Thyroid gland (tissue), 4 donors: Measurements from ENCODE around the gene CLSTN2. TPM values are rescaled to one million over a fixed set of nuclear protein-coding genes. Genes with fewer than 3 reads are reported as not detected.

Experiments used
- DNase-seq, 2 donors: peaks; one replicate each; pipeline ENCODE4 v3.0.0-alpha.2; 2019
- H3K27ac ChIP-seq, 3 donors: fragments of 200-600 bp; sonication (generic); 1 replicate in 2 of 3; 2 replicates in 1 of 3; pipeline ENCODE4 v1.5.1; 2016 to 2019; ENCODE audit warnings: mild to moderate bottlenecking in 1 of 3, moderate library complexity in 1 of 3
- H3K27me3 ChIP-seq: fragments of 200-600 bp; sonication (generic); one replicate; pipeline ENCODE4 v1.5.1; 2019
- H3K36me3 ChIP-seq, 2 donors: fragments of 200-600 bp; sonication (generic); one replicate each; pipeline ENCODE4 v1.5.1; 2016 to 2019
- H3K4me1 ChIP-seq, 2 donors: fragments of 200-600 bp; sonication (generic); one replicate each; pipeline ENCODE4 v1.5.1; 2017 to 2019
- H3K4me3 ChIP-seq, 3 donors: fragments of 200-600 bp; sonication (generic); replicated peaks in 1 of 3; 1 replicate in 2 of 3; 2 replicates in 1 of 3; pipeline ENCODE4 v1.5.1; 2016; ENCODE audit warnings: mild to moderate bottlenecking in 1 of 3
- H3K9me3 ChIP-seq: fragments of 200-600 bp; sonication (generic); one replicate; pipeline ENCODE4 v1.5.1; 2017
- POLR2A ChIP-seq, 2 donors: fragments of 450-650 bp; IDR thresholded peaks; one replicate each; pipeline ENCODE4 v1.6.1; 2017; ENCODE audit warnings: antibody characterized with exemption in 2 of 2, mild to moderate bottlenecking in 2 of 2, moderate library complexity in 1 of 2
- WGBS, 2 donors: methylation state at CpG; one replicate each; pipeline ENCODE4 v1.1.5; 2017; 5-methylcytosine and 5-hydroxymethylcytosine counted together
- intact Hi-C: fragments of 100-400 bp; cut with DNase I; formaldehyde crosslinking; loops from one replicate; pipeline ENCODE4 v1.15.1; 2023
- total RNA-seq, 4 donors: library from RNA; depleted of rRNA; stranded (reverse); fragments of >200 nt; gene quantifications; one replicate each; pipeline ENCODE4 v1.2.3, GENCODE V29; 2016
- TF ChIP-seq, protein P1 (sequence below), 6 experiments: fragments of 200-600 bp in 3 of 6; fragments of 450-650 bp in 3 of 6; sonication (generic) in 3 of 6; IDR thresholded peaks; one replicate each; pipeline ENCODE4 v1.5.1; 2016 to 2019; ENCODE audit warnings: antibody characterized with exemption in 6 of 6, mild to moderate bottlenecking in 2 of 6, inconsistent platforms in 1 of 6, moderate library complexity in 1 of 6

Gene CLSTN2
- total RNA-seq, 4 donors from 2014 or later = 9.7 to 32.9 (median 15.5) TPM

- Histone ChIP-seq H3K36me3 (no peaks in the 10 kb centered on the region), H3K4me3 (no peak overlapping the region), H3K27me3 (no peaks in the 10 kb centered on the region), H3K9me3 (no peaks in the 10 kb centered on the region), H3K27ac (no peak overlapping the region), H3K4me1 (no peaks in the 10 kb centered on the region)
- TF ChIP-seq, protein P1, sequence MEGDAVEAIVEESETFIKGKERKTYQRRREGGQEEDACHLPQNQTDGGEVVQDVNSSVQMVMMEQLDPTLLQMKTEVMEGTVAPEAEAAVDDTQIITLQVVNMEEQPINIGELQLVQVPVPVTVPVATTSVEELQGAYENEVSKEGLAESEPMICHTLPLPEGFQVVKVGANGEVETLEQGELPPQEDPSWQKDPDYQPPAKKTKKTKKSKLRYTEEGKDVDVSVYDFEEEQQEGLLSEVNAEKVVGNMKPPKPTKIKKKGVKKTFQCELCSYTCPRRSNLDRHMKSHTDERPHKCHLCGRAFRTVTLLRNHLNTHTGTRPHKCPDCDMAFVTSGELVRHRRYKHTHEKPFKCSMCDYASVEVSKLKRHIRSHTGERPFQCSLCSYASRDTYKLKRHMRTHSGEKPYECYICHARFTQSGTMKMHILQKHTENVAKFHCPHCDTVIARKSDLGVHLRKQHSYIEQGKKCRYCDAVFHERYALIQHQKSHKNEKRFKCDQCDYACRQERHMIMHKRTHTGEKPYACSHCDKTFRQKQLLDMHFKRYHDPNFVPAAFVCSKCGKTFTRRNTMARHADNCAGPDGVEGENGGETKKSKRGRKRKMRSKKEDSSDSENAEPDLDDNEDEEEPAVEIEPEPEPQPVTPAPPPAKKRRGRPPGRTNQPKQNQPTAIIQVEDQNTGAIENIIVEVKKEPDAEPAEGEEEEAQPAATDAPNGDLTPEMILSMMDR (IDR thresholded peaks at IDR 0.05) = no peak
- no peak for TF ChIP-seq POLR2A (IDR thresholded peaks at IDR 0.05)
- no peak for DNase-seq
- intact Hi-C loops = no loop called here
Measured at GRCh38 chr3:140165781-140166180, 230.8 kb downstream of the CLSTN2 start.

DNA sequence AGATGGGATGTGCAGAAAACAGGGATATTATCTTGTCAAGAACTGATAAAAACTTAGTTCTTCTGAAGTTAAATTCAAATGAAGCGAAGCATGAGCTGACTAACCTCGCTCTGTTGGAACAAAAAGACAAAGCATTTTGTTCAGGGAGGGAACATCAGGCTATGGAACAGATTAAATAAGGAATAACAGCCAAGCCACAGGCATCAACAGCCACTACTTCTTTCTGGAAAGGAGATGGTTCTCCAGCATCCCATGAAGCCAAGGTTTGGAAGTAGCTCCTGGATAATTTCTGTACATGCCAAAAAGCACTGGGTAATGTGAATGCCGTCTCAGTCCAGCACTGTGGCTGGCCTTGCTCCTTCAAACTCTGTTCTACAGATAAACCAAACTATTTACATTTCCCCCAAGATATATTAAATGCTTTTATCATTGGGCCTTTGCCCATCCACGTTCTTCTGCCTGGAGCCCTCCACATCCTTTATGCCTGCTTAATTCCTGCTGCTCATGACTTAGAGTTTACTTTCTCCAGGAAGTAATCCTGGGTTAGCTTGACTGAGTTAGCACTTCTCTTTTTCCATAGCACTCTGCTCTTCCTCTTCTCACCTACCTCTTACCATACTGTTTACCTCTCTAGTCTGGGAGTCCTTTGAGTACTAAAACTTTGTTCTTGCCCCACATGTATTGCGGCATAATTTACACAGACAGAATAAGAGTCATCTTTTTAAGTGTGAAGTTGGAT, 232.0 kb downstream of the CLSTN2 start:
- Histone ChIP-seq H3K36me3 (no peaks in the 10 kb centered on the region), H3K4me1 (no peaks in the 10 kb centered on the region), H3K4me3 (no peak overlapping the region), H3K27ac (no peak overlapping the region), H3K27me3 (no peaks in the 10 kb centered on the region), H3K9me3 (no peaks in the 10 kb centered on the region)
- no peak for DNase-seq
- TF ChIP-seq POLR2A (IDR thresholded peaks at IDR 0.05) = no peak
- TF ChIP-seq, protein P1 (IDR thresholded peaks at IDR 0.05) = no peak
- intact Hi-C loops = no loop called here
- 78 to 87% methylated on average over 4 to 5 of the region's 5 CpGs for WGBS, 2 donors

- 79 to 82% methylated on average over 5 of the region's 5 CpGs for WGBS, 2 donors
- no peak for TF ChIP-seq POLR2A (IDR thresholded peaks at IDR 0.05)
- TF ChIP-seq, protein P1 (IDR thresholded peaks at IDR 0.05) = no peak
- Histone ChIP-seq H3K27me3 (no peaks in the 10 kb centered on the region), H3K36me3 (no peaks in the 10 kb centered on the region), H3K4me1 (no peaks in the 10 kb centered on the region), H3K9me3 (no peaks in the 10 kb centered on the region), H3K27ac (no peak overlapping the region), H3K4me3 (no peak overlapping the region)
- no peak for DNase-seq
- intact Hi-C loops = no loop called here
Measured at GRCh38 chr3:140167600-140168281, 232.8 kb downstream of the CLSTN2 start.

- Histone ChIP-seq H3K4me1 (no peaks in the 10 kb centered on the region), H3K4me3 (no peak overlapping the region), H3K27me3 (no peaks in the 10 kb centered on the region), H3K9me3 (no peaks in the 10 kb centered on the region), H3K36me3 (no peaks in the 10 kb centered on the region), H3K27ac (no peak overlapping the region)
- WGBS, 2 donors = 76 to 80% methylated on average over 1 of the region's 1 CpG
- DNase-seq = no peak
- intact Hi-C loops = no loop called here
- TF ChIP-seq, protein P1 (IDR thresholded peaks at IDR 0.05) = no peak
Measured at GRCh38 chr3:140170612-140171011, 235.6 kb downstream of the CLSTN2 start.

- TF ChIP-seq POLR2A (IDR thresholded peaks at IDR 0.05) = no peak
- TF ChIP-seq, protein P1 (IDR thresholded peaks at IDR 0.05) = no peak
Measured at GRCh38 chr3:140176526-140176925, 241.5 kb downstream of the CLSTN2 start.

More at GRCh38 chr3:140176526-140176925, 241.5 kb downstream of the CLSTN2 start:
- H3K9me3 ChIP-seq = no peaks in the 10 kb centered on the region
- intact Hi-C loops = no loop called here
- no peak overlapping the region for H3K4me3 ChIP-seq
- no peaks in the 10 kb centered on the region for H3K27me3 ChIP-seq
- peaks cover 0 to 6% of the 10 kb centered on the region in 2 donors for H3K4me1 ChIP-seq
- 66 to 74% methylated on average over 4 of the region's 4 CpGs for whole genome bisulfite sequencing, 2 donors
- no peak overlapping the region for H3K27ac ChIP-seq
- no peaks in the 10 kb centered on the region for H3K36me3 ChIP-seq
- no peak for DNase-seq
